Measurements from ENCODE around the gene C9orf78.

Gene C9orf78

GRCh38 chr9:129835128-129835859, at the start of gene C9orf78, which contains the start of gene USP20:
C9orf78 (minus strand) TSS chr9:129835275; CDS start chr9:129835221, 54 bp downstream.
USP20 (plus strand) TSS chr9:129835458; CDS start chr9:129852556, 17,098 bp downstream.
- Histone ChIP-seq H3K9ac (ENCODE audit: low read length) (peak within 1 kb of the TSS; percentile 87), H3K27ac (ENCODE audit: low read length) (peak within 1 kb of the TSS; percentile 41; the same call in 1 of the 2 replicates), H4K20me1 (ENCODE audit: insufficient read depth, low read length) (no peaks in the 10 kb centered on the region), H3K36me3 (replicated peaks; ENCODE audit: insufficient read depth, low read length) (peaks cover 4% of the 10 kb centered on the region; the same call in 1 of the 2 replicates), H3K27me3 (replicated peaks; ENCODE audit: insufficient read depth, low read length) (no peaks in the 10 kb centered on the region), H2AFZ (ENCODE audit: low read length) (peak within 1 kb of the TSS; percentile 89), H3K4me2 (ENCODE audit: low read depth, low read length) (peak within 1 kb of the TSS; percentile 84), H3K4me1 (ENCODE audit: low read length) (peaks cover 14% of the 10 kb centered on the region; the same call in 1 of the 2 replicates), H3K79me2 (ENCODE audit: low read length) (peaks cover 27% of the 10 kb centered on the region), H3K9me2 (replicated peaks; ENCODE audit: insufficient read depth, low read length) (no peaks in the 10 kb centered on the region), H3F3A (ENCODE audit: insufficient read depth, low read length) (no peaks in the 10 kb centered on the region), H3K4me3 (ENCODE audit: low read length) (peak within 1 kb of the TSS; percentile 95), H3K9me3 (replicated peaks; ENCODE audit: insufficient read depth, low read length) (no peaks in the 10 kb centered on the region)
- TF ChIP-seq EZH2 (optimal IDR thresholded peaks at IDR 0.05; ENCODE audit: low read depth, low read length): no peak
- no peak for TF ChIP-seq CTCF (IDR thresholded peaks at IDR 0.05; ENCODE audit: low read length)
- TF ChIP-seq EZH2phosphoT487 (IDR thresholded peaks at IDR 0.05; ENCODE audit: low read length): no peak
- peak; percentile 98 for DNase-seq

- Histone ChIP-seq H4K20me1 (ENCODE audit: insufficient read depth, low read length) (no peaks in the 10 kb centered on the region), H3K27me3 (replicated peaks; ENCODE audit: insufficient read depth, low read length) (no peaks in the 10 kb centered on the region), H3K27ac (ENCODE audit: low read length) (peak overlapping the region; percentile 99), H3K4me1 (ENCODE audit: low read length) (peaks cover 30% of the 10 kb centered on the region), H3K36me3 (replicated peaks; ENCODE audit: insufficient read depth, low read length) (no peaks in the 10 kb centered on the region), H3F3A (ENCODE audit: insufficient read depth, low read length) (peaks cover 44% of the 10 kb centered on the region), H3K9me2 (replicated peaks; ENCODE audit: insufficient read depth, low read length) (no peaks in the 10 kb centered on the region), H3K79me2 (ENCODE audit: low read length) (no peaks in the 10 kb centered on the region), H3K4me2 (ENCODE audit: low read depth, low read length) (peak overlapping the region; percentile 91), H2AFZ (ENCODE audit: low read length) (peak overlapping the region; percentile 62), H3K9me3 (replicated peaks; ENCODE audit: insufficient read depth, low read length) (no peaks in the 10 kb centered on the region), H3K4me3 (ENCODE audit: low read length) (peak overlapping the region; percentile 65), H3K9ac (ENCODE audit: low read length) (peak overlapping the region; percentile 94)
- DNase-seq: peak; percentile 96
- no peak for TF ChIP-seq CTCF (IDR thresholded peaks at IDR 0.05; ENCODE audit: low read length)
- no peak for TF ChIP-seq EZH2phosphoT487 (IDR thresholded peaks at IDR 0.05; ENCODE audit: low read length)
- TF ChIP-seq EZH2 (optimal IDR thresholded peaks at IDR 0.05; ENCODE audit: low read depth, low read length): no peak
Observed at GRCh38 chr9:129884220-129885017, 49.3 kb upstream of the C9orf78 start.

DNA sequence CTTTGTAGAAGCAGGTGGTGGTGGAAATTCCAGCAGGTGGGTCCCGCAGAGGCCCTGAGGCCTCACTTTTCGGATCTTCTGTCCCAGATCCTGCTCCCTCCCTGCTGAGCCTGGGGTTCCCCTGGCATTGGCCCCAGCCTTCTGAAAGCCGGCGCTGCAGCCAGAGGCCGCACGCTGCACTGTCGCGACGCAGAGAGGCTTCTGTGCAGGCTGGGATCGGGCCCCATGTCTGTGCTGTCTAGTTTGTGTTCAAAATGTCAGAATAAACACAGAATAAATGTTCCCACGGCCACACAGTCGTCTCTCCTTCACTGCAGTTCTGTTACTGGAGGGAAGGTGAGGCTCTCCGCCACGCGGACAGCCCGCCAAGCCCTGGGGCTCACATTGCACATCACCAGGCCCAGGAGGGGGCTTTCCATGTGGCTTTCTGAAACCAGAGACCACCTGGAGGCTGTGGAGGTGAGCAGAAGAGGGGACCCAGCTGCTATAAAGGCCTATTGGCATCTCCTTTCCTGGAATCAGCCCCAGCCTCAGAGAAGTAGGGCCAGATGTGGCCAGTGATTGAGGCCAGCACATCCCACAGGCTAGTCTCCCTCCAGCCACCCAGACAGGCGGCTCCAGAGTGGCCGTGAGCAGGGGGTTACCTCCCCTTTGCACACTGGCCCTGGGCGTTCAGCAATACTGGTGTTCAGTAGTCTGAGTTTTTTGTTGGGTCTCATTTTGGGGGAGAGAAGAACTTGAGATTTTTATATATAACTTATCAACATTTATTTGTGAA, 46.7 kb upstream of the C9orf78 start:
- Histone ChIP-seq H3K9me2 (replicated peaks; ENCODE audit: insufficient read depth, low read length) (no peaks in the 10 kb centered on the region), H3K4me2 (ENCODE audit: low read depth, low read length) (no peak overlapping the region), H3K36me3 (replicated peaks; ENCODE audit: insufficient read depth, low read length) (no peaks in the 10 kb centered on the region), H3F3A (ENCODE audit: insufficient read depth, low read length) (peaks cover 22% of the 10 kb centered on the region), H3K27me3 (replicated peaks; ENCODE audit: insufficient read depth, low read length) (no peaks in the 10 kb centered on the region), H3K27ac (ENCODE audit: low read length) (no peak overlapping the region), H4K20me1 (ENCODE audit: insufficient read depth, low read length) (no peaks in the 10 kb centered on the region), H3K4me1 (ENCODE audit: low read length) (peaks cover 18% of the 10 kb centered on the region), H3K9ac (ENCODE audit: low read length) (no peak overlapping the region), H3K9me3 (replicated peaks; ENCODE audit: insufficient read depth, low read length) (no peaks in the 10 kb centered on the region), H3K79me2 (ENCODE audit: low read length) (no peaks in the 10 kb centered on the region), H2AFZ (ENCODE audit: low read length) (no peak overlapping the region), H3K4me3 (ENCODE audit: low read length) (no peak overlapping the region)
- TF ChIP-seq EZH2 (optimal IDR thresholded peaks at IDR 0.05; ENCODE audit: low read depth, low read length) (no peak), EZH2phosphoT487 (IDR thresholded peaks at IDR 0.05; ENCODE audit: low read length) (no peak), CTCF (IDR thresholded peaks at IDR 0.05; ENCODE audit: low read length) (no peak)
- DNase-seq: no peak

Data from MM.1S (cell line).